Gastroesophageal sphincter (tissue), 3 donors: ENCODE results near the gene HSPBAP1.

Source experiments
- EP300 ChIP-seq: sonication (generic); formaldehyde crosslinking; IDR thresholded peaks from one replicate; pipeline ENCODE4 v1.6.1; 2017; ENCODE audit warnings: antibody characterized with exemption, mild to moderate bottlenecking
- TF ChIP-seq, protein P1 (sequence below), 4 experiments: fragments of 200-600 bp in 2 of 4; fragments of 450-650 bp in 2 of 4; sonication (generic) in 1 of 4; IDR thresholded peaks; one replicate each; pipeline ENCODE4 v1.5.1; 2017 to 2019; ENCODE audit warnings: antibody characterized with exemption in 4 of 4, mild to moderate bottlenecking in 2 of 4, moderate library complexity in 2 of 4

DNA sequence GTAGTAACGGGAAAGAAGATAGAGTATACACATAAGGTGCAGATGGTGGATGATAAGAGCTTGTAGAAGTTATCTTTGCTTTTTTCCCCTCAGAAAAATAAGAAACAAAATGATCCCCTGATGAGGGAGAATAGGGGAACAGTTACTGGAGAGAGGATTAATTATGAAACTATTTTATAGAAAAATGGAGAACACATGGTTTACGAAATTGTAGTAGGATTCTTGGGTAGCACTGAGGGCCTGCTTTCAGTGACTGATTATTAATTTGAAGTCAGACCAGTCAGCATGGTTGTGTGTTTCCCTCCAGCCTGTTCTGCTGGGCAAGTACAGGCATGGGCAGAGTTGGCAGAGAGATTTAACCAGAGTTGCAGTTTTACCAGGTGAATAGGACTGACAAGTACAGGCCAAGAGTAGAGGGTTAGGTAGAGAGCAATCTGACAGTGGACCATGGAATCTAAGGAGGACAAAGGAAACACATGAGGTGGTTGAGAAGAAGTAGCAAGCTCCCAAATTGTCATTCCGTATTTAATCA, 7.1 kb upstream of the HSPBAP1 start:
- TF ChIP-seq, protein P1, sequence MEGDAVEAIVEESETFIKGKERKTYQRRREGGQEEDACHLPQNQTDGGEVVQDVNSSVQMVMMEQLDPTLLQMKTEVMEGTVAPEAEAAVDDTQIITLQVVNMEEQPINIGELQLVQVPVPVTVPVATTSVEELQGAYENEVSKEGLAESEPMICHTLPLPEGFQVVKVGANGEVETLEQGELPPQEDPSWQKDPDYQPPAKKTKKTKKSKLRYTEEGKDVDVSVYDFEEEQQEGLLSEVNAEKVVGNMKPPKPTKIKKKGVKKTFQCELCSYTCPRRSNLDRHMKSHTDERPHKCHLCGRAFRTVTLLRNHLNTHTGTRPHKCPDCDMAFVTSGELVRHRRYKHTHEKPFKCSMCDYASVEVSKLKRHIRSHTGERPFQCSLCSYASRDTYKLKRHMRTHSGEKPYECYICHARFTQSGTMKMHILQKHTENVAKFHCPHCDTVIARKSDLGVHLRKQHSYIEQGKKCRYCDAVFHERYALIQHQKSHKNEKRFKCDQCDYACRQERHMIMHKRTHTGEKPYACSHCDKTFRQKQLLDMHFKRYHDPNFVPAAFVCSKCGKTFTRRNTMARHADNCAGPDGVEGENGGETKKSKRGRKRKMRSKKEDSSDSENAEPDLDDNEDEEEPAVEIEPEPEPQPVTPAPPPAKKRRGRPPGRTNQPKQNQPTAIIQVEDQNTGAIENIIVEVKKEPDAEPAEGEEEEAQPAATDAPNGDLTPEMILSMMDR (IDR thresholded peaks at IDR 0.05), result no peak
- no peak for TF ChIP-seq EP300
